Measurements from ENCODE around the gene RPP25. TPM values are rescaled to one million over a fixed set of nuclear protein-coding genes. Genes with fewer than 3 reads are reported as not detected.

The RPP25 gene
- total and polyA plus RNA-seq, 10 of the 15 experiments (the other 5 are each of a cell fraction or from before 2014, with no cell fraction given): 0.41 to 10.8 (median 4.7) TPM

GRCh38 chr15:74982183-74982582 is 25.6 kb upstream of the RPP25 start (continued):
- no peak for TF ChIP-seq E2F8 (IDR thresholded peaks at IDR 0.05; ENCODE audit: low read depth, partially characterized antibody)
- TF ChIP-seq ATF3 (IDR thresholded peaks at IDR 0.05; ENCODE audit: borderline replicate concordance, extremely low read depth, low read depth, low read length): no peak
- no peak for TF ChIP-seq MLLT1 (IDR thresholded peaks at IDR 0.05)
- TF ChIP-seq E4F1 (IDR thresholded peaks at IDR 0.05; ENCODE audit: borderline replicate concordance, partially characterized antibody): no peak
- TF ChIP-seq GABPA (IDR thresholded peaks at IDR 0.05; ENCODE audit: low read depth): no peak
- no peak for TF ChIP-seq NKRF (conservative IDR thresholded peaks at IDR 0.05)

All from GM12878 (cell line).